HG03060 (cell line): ENCODE results near the gene ANKS3.
A peak's percentile ranks its signal among the peaks of the same experiment; 100 is the strongest.

Experiments used
- ATAC-seq: cut with Tn5 transposase; IDR thresholded peaks from one replicate; pipeline ENCODE4 v1.9.1; 2021; ENCODE audit warnings: low read depth, moderate number of reproducible peaks; ENCODE audit not compliant: unreplicated experiment

Gene ANKS3

DNA sequence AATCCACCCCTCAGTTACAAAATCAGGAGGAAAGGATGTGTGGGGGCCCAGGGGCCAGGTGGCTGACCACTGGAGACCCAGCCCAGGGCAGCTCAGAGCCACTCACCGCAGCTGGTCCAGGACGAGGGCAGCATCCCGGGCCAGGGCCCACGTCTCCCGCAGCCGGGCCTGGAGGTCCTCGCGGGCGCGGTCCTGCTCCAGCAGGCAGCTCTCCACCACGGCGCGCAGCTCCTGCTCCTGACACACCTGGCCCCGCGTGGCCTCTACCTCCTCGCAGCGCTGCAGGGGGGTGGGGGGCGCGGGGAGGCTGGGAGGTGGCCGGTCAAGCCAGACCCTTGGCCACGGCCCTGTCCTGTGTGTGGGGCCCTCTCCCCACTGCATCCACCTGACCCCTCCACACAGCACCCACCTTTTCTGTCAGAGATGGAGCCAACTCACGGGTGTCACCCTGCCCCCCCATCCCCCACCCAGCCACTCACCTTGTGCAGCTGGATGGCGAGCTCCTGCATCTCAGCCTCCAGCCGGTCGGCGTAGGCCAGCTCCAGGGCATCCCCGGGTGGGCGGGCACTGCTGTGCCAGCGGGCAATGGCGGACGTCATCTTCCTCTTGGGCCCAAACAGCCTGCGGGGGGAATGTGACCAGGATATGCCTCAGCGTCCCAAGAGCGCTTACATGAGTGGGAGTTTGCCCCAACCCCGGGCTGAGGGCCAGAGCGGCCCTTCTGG is 35.6 kb downstream of the ANKS3 start:
- no peak for ATAC-seq

DNA sequence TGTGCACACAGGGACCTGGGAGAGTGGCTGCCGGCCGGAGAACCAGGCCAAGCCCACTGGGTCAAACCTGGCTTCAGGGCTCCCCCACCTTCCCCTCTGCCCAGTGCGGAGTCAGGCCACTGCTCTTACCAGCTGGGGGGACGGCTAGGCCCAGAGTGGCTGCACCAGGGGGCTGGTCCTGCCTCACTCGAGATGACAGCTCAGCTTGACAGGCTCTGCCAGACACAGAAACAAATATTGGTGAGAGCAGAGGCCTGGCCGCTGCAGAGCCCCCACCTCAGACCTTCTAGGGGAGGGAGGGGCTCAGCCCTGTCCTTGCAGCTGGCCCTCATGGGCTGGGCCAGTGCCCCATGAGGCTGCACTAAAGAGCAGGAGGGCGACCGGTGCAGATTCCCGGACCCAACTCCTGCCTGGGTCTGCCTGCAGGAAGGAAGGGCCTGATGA is 36.2 kb downstream of the ANKS3 start:
- no peak for ATAC-seq

DNA sequence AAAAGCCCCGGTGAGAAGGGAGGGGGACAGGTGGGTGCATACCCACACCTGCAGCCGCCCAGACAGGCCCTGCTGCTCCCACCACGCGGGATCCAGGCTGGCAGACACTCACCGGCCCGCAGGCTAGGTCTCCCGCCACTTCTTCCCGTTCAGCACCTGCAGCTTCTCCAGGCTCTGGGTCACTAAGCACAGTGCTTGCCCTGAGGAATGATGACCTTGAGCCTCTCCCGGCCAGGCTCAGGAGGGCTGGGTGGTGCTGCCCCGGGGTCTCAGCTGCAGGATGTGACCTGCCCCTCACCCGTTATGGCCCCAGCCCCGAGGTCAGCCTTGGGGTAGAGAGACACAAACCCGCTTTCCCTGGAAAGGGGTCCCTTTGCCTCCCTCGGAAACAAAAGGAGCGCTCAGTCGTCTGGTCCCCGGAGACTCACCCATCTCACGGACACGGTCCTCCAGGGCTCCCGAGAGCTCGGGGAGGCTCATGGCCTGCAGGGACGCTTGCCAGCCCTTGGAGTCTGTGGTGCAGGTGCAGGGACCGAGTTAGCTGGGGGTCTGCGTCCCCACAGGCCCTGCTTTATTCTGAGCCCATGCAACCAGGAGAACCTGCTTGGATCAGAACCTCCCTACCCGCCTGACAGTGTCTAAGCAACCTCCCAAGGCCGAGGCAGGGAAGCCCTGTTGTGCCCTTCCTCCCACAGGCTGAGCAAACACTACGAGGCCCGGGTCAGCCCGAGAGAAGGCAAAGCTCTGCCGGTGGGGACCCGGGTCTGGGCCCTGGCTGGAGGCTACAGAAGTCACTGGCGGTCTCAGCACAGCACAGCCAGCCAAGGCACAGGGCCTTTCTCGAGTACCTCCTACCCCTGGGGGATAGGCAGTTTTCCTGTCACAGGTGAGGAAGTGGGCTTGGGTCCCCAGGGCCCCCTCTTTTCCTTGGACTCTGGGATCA is 36.9 kb downstream of the ANKS3 start:
- ATAC-seq, result no peak

DNA sequence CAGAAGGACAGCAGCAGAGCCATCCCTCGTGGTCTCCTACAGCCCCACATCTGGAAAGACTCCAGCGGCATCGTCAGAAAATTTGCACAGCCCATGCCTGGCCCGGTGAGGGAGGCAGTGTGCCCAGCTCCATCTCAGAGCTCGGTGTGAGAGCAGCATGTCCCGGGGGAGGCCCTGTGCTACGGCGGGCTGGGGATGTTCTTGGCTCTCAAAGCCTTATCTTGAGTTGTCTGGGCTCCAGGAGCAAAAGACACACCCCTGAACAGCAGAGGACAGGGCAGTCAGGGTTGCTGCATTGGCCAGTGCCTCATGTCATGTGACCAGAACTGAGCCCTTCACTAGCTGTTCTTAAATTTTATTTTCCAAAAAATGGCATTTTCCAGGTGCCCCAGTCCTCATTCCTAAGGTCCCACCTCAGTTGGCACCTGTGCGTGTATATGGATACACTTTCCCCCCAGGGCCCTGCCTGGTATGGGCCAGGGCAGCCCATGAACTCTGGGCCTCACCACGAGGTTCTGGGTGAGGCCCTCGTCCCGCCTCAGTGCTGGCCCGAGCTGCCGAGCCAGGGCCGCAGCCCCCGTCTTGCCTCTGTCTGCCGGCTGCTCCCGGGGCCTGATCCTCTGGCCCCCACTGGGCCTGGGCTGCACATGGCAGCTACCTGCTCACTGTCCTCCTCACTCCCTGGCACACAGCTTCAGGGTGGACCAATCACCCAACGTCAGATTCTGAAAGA is 37.7 kb downstream of the ANKS3 start:
- ATAC-seq, result no peak

DNA sequence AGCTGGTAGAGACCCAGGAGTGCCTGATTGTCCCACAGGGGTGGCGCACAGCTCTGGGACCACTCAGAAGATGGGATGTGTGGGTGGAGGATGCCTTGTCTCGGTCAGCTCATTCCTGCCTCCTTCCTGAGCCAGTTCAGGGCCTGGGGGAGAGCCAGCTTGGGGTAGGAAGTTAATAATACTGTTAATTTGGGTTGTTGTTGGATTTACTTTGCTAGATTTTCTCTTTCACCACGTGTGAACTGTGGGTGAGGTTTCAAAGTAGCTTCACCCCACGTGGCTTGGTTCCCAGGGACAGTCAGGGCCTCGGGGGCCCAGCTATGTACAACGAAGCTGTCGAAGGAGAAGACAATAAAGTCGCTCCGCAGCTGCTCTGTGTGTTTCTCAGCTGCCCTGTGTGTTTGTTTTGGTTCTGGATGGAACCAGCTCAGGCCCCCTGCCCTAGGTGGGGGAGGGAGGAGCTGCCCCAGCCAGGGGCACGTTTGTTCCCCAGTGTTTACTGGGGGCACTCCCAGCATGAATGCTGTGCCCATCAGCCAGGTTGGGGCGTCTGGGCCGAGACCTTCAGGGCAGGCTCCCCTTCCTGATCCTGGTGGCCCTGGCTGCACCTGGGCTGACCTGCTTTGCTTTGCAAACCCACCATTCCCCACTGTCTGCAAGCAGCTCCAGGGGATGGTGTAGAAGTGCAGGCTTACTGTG is 38.4 kb downstream of the ANKS3 start:
- no peak for ATAC-seq

DNA sequence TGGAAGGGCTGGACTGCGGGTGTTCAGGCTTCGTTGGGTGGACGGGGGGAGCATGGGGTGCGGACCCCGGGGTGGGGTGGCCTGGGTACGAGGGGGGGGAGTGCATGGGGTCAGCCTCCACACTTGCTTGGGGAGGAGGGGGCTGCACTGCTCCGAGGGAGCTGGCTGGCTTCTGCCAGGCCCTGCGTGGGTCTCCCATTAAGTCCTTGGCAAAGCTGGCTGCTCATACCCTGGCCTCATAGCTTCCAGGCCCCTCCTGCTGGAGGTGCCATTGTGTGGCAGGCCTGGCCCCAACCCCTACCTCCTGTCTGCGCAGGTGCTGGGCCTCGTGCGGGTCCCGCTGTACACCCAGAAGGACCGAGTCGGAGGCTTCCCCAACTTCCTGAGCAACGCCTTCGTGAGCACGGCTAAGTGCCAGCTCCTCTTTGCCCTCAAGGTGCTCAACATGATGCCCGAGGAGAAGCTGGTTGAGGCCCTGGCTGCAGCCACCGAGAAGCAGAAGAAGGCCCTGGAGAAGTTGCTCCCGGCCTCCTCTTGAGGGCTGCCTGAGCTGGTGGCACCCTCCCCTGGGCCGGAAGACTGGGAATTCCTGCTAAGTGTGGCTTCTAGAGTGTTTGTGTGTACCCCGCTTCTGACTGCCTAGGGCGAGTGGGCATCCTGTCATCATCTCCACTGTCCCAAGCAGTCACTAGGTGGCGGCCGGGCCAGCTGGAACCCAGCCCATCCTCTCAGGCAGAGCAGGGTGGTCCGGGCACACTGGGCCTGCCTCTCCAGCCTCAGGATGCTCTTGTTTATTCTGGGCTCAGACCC is 39.2 kb downstream of the ANKS3 start:
- no peak for ATAC-seq

DNA sequence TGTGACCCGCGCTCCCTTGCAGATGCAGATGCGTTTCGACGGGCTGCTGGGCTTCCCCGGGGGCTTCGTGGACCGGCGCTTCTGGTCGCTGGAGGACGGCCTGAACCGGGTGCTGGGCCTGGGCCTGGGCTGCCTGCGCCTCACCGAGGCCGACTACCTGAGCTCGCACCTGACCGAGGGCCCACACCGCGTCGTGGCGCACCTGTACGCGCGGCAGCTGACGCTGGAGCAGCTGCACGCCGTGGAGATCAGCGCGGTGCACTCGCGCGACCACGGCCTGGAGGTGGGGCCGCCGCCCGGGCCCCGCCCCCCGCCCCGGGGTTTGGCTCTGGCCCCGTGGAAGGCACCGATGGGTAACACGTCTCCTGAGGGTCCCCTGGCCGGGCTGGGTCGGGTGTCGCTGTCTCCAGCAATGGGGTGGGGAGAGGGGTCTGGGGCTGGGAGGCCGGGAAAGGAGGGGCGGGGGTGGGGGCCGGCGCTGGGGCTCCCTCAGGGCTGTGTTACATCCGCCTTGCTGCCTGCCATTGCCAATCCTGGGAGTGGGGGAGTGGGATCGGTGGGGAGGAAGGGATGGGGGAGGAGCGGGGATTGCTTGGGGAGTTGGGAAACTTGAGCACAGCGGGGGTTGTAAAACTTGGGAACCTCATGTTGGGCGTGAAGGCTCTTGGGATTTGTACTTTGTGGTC is 40.0 kb downstream of the ANKS3 start:
- peak; percentile 8 for ATAC-seq

DNA sequence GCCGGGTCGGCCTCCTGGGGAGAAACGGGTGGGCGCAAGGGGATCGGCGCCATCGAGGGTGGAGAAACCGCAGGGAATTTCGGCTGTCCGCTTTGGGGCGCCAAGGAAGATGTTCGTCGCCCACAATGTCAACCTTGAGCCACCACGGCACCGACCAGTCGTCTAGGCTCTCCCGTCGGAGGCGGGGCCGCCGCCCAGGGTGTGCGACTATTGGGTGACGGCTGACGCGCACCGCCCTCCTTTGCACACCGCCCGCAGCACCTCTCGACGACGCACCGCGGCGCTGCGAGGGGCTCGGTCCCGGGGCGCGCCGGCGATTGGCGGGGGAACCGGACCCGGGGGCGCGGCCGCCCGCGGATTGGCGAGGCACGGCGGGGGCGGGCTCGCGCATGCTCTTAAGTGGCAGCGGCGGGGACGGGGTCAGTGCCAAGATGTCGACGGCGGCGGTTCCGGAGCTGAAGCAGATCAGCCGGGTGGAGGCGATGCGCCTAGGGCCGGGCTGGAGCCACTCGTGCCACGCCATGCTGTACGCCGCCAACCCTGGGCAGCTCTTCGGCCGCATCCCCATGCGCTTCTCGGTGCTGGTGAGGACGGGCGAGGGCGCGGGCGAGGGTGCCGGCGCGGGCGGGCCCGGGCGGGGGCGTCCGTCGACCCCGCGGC is 40.6 kb downstream of the ANKS3 start, which contains the start of gene NUDT16L1:
NUDT16L1 (plus strand) TSS at position 267 of the 660 bp plus-strand sequence; CDS start at position 432, 165 bp downstream.
- peak; percentile 86 for ATAC-seq

DNA sequence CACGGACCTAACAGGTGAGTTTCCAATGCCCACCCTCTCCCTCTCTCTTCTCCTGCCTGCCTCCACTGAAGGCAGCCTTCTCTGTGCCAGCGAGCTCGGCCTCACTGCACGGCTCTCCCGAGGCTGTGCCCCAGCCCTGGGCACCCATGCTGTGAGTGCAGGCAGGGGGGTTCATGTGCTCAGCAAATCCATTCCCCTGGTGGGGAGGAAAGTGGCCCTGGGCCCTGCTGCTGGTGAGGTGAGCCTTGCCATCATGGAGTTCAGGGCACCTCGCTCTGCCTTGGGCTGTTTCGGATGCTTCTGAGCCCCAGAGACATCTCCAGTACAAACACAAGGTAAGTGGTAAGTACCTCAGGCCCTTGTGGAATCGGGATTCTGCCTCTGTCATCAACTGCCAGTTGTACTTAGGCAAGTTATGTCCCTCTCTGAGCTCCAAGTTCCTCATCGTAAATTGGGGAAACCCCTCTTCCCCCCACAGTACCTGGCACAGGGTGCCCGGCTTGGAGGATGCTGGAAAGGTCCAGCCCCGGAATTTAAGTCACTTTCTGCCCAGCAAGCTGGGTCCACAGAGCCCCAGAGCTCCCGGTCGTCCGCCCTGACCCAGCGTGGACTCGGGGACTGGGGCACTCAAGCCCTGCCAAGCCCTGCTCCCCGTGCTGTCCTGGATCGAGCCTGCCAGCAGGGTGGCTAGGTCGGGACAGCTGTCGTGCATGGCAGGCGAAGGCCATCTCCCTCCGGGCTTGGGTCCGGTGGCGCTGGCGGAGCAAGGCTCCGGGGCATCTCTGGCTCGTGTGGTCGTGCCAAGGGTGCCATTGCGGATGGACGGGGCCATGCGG is 41.4 kb downstream of the ANKS3 start:
- peak; percentile 22 for ATAC-seq

DNA sequence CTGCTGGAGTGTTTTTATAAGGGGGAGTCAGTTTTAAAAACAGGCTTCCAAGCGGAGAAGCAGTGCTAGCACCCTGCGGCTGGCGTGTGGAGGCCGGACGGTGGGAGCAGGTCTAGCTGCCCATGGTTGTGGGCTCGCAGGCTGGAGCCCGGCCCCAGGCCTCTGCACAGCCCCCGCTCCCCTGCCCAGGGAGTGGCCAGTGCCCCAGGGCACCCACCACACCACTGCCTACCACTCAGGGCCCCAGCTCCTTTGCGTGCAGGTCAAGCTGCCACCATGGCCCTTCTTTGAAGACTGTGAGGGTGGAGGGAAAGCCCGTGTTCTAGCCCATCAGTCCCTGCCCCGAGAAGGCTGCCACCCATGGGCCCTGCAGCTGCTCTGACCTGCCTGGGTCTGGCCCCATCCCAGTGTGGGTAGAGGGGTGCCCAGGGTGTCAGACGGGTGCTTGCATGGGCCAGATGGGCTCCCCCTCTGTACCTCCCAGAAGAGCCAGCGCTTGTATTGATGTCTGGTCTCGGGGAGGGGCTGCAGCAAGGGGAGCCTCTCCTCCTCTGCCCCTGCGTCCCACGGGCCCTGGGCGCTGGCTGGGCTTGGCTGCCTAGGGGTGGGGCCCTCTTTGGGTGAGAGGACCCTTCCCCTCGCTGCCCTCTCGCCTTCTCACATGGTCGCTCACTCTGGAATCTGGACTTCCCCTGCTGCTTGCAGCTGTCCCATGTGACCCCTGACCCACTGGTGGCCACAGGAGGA is 42.2 kb downstream of the ANKS3 start:
- no peak for ATAC-seq

DNA sequence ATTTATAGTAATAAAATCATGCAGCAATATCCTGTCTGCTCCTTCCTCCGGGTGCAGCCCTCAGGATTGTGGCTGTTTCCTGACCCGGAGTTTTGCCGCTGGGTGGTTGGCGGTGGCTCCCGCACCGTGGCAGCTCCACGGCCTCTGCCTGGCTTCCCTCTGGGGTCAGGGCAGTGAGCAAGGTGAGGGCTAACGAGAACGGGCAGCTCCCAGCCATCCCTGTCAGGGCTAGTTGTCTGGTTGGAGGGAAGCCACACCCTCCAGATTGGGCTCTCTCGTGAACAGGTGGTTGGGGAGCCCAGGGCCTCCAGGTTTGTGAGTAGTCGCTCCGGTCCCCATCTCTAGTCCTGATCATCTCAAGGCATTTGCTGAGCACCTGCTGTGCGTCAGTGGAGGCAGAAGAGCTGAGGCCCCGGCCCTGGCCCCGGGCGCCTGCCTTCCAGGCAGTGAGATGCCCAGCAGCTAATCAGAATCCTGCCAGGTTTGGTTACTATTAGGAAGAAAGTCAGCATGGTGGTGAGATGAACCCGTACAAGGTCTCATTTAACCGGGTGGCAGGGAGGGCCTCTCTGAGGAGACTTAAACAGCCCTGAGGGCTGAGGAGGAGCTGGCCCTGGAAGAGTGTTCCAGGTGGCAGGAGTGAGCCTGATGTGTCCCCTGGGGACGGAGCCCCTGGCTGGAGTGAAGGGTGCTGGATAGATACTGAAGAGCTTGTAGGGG is 43.0 kb downstream of the ANKS3 start:
- ATAC-seq, result no peak

DNA sequence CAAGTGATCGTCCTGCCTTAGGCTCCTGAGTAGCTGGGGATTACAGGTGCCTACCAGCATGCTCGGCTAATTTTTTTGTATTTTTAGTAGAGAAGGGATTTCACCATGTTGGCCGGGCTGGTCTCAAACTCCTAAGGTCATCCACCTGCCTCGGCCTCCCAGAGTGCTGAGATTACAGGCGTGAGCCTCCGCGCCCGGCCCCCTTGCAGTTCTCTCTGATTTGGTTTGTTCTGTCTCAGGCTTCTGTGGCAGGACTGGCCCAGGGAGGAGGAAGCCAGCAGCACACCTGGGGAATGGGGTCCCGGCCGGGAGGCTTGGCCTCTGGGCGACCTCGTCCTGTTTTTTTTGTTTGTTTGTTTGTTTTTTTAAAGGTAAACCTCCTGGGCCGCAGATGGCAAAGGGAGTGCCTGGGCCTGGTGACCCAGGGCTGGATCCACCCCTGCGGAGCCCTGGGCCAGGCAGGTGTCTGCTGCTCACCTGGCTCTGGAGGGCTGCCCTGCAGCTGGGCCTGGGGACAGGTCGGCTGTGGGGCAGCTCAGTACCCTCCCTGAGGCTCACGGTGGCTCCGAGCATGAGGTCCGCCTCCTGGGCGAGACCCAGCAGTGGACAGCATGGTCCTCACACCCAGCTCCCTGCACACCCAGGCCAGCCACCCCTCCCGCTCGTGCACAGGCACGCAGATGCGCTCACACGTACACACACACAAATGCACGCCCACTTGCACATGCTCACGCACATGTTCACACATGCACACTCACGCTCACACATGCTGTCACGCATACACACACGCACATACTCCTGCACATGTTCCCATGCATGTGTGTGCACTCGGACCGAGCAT is 44.0 kb downstream of the ANKS3 start:
- no peak for ATAC-seq

DNA sequence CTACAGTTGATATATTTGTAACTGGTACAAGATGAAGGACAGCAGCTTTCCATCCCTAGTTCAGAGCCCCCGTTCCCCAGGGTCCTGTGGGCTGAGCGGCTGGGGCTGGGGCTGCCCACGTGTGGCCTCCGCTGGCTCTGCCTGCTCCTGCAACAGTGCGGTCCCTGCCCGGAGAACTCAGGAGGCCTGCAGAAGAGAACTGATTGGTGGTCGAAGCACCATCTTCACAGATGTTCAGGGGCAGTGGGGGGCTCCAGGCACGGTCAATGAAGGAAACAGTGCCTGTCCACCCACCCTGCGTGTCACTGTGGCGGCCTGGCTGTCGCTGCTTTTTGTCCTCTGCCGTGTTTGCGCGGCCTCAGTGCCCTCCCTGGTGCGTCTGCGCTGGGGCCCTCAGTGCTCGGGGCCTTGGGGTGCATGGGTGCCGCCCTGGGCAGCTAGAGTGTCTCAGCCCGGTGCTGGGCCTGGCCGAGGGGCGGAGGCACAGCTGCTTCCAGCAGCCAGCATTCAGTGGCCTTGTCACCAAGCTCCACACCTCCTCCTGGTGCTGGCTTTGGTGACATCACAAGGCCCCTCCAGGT is 44.9 kb downstream of the ANKS3 start:
- no peak for ATAC-seq

DNA sequence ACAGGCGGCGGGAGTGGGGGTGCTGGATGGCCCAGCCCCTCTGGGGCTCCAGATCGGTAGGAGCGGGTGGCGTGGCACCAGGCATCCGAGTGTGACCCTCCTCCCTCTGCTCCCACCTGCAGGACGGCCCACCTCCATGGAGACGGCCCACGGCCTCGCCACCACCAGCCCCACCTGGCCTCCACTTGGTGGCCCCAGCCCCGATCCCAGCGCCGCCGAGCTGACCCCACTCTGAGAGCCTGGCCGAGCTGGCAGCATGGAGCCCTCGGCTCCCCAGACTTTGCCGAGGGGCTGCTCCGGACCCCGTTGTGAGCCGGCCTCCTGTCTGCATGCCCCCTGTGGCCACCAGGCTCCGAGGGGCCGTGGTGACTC is 45.4 kb downstream of the ANKS3 start:
- no peak for ATAC-seq
